8988T (cell line): ENCODE data around the gene SPRED1.
"Not testable (repeated sequence)": the region's sequence is repeated elsewhere in the genome, so short reads cannot be mapped to it uniquely, and the experiment has no call there.

Experiments
- DNase-seq: peaks from one replicate; pipeline ENCODE4 v3.0.0; 2011

Gene SPRED1

GRCh38 chr15:38237021-38237420 is 15.6 kb upstream of the SPRED1 start:
- DNase-seq = not testable (repeated sequence)

GRCh38 chr15:38238311-38238710 is 14.3 kb upstream of the SPRED1 start:
- DNase-seq = no peak

- DNase-seq = no peak
Measured at GRCh38 chr15:38242055-38242454, 10.6 kb upstream of the SPRED1 start.

- no peak for DNase-seq
Measured at GRCh38 chr15:38243278-38244055, 9.2 kb upstream of the SPRED1 start.

GRCh38 chr15:38247336-38247735 is 5.3 kb upstream of the SPRED1 start:
- DNase-seq = no peak

GRCh38 chr15:38253351-38253781 is 730 bp downstream of the SPRED1 start:
- DNase-seq = no peak

GRCh38 chr15:38254051-38254883 is 1.6 kb downstream of the SPRED1 start:
- DNase-seq = peak; percentile 11

- DNase-seq = no peak
Measured at GRCh38 chr15:38255690-38256089, 3.1 kb downstream of the SPRED1 start.

GRCh38 chr15:38257676-38258075 is 5.0 kb downstream of the SPRED1 start:
- no peak for DNase-seq

GRCh38 chr15:38259134-38259533 is 6.5 kb downstream of the SPRED1 start:
- no peak for DNase-seq

GRCh38 chr15:38260077-38260476 is 7.4 kb downstream of the SPRED1 start:
- DNase-seq = no peak

GRCh38 chr15:38263251-38263650 is 10.6 kb downstream of the SPRED1 start:
- DNase-seq = no peak

GRCh38 chr15:38263996-38264395 is 11.4 kb downstream of the SPRED1 start:
- DNase-seq = no peak

- no peak for DNase-seq
Measured at GRCh38 chr15:38266247-38266986, 13.8 kb downstream of the SPRED1 start.

GRCh38 chr15:38267421-38268022 is 14.9 kb downstream of the SPRED1 start:
- DNase-seq = no peak

GRCh38 chr15:38271144-38271543 is 18.5 kb downstream of the SPRED1 start:
- no peak for DNase-seq

GRCh38 chr15:38271895-38272294 is 19.3 kb downstream of the SPRED1 start:
- no peak for DNase-seq

GRCh38 chr15:38272431-38272830 is 19.8 kb downstream of the SPRED1 start:
- not testable (repeated sequence) for DNase-seq

- no peak for DNase-seq
Measured at GRCh38 chr15:38274135-38274534, 21.5 kb downstream of the SPRED1 start.

GRCh38 chr15:38275959-38276358 is 23.3 kb downstream of the SPRED1 start:
- no peak for DNase-seq

GRCh38 chr15:38277281-38277680 is 24.6 kb downstream of the SPRED1 start:
- not testable (repeated sequence) for DNase-seq

- DNase-seq = no peak
Measured at GRCh38 chr15:38281031-38281430, 28.4 kb downstream of the SPRED1 start.

- DNase-seq = no peak
Measured at GRCh38 chr15:38283010-38283409, 30.4 kb downstream of the SPRED1 start.
